ENCODE measurements around the gene RANBP3. TPM values are rescaled to one million over a fixed set of nuclear protein-coding genes. Genes with fewer than 3 reads are reported as not detected.

Gene RANBP3
- total RNA-seq, 3 donors from 2014 or later, result 47.0 to 94.2 (median 60.5) TPM

DNA sequence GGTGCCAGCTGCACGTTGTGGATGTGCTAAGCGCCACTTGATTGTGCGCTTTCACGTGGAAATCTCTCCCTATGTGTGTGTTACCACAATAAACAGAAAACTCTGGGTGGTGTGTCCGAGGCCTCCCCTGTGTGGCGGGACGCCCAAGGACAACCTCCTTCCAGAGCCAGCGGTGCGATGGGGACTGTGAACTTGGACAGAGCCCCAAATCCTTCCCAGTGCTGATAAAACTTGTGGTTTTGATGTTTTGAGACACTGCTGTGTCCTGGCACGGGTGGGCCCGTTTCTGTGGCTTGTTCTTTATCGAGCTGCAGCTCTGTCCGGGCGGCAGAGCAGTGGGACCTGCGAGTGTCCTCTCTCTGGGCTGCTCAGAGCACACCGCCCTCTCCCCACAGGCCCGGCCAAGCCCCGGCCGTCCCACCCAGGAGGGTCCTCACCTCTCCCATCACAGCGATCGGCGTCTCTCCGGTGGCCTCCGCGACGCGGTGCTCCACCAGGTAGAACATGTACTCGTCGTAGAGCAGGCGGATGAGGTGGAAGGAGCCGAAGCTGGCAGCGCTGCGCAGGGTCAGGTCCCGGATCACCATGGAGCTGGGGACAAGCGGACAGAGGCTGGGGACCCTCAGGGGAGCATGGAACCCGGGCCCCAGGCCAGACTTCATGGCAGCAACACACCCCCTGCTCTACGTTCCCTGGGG lies 18.8 kb upstream of the RANBP3 start:
- Histone ChIP-seq H3K4me3 (no peak overlapping the region), H3K4me1 (ENCODE audit: low read depth) (no peaks in the 10 kb centered on the region), H3K36me3 (ENCODE audit: low read depth) (no peaks in the 10 kb centered on the region), H3K9me3 (no peaks in the 10 kb centered on the region)
- TF ChIP-seq, protein P1, sequence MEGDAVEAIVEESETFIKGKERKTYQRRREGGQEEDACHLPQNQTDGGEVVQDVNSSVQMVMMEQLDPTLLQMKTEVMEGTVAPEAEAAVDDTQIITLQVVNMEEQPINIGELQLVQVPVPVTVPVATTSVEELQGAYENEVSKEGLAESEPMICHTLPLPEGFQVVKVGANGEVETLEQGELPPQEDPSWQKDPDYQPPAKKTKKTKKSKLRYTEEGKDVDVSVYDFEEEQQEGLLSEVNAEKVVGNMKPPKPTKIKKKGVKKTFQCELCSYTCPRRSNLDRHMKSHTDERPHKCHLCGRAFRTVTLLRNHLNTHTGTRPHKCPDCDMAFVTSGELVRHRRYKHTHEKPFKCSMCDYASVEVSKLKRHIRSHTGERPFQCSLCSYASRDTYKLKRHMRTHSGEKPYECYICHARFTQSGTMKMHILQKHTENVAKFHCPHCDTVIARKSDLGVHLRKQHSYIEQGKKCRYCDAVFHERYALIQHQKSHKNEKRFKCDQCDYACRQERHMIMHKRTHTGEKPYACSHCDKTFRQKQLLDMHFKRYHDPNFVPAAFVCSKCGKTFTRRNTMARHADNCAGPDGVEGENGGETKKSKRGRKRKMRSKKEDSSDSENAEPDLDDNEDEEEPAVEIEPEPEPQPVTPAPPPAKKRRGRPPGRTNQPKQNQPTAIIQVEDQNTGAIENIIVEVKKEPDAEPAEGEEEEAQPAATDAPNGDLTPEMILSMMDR (IDR thresholded peaks at IDR 0.05), result no peak
- DNase-seq (no peak), ATAC-seq (no peak)
- intact Hi-C loops (cut with DNase I, micrococcal nuclease), result no loop called here

DNA sequence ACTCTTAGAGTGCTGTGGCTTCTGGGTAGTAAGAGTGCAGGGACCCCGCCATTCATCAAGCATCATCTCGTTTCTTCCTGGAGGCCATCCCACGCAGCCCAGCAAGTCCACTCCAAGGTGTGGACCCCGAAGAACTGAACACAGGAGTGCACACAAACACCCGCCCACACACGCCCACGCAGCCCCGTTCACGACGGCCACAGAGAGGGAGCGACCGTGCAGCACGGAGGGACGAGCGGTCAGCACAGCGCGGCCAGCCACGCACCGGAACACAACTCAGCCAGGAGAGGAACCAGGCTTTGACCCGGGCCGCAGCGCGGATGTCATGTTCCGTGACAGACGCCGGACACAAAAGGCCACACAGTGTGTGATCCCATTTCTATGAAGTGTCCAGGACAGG lies 18.2 kb upstream of the RANBP3 start:
- no peaks in the 10 kb centered on the region for H3K9me3 ChIP-seq
- no peaks in the 10 kb centered on the region for H3K4me1 ChIP-seq (ENCODE audit: low read depth)
- intact Hi-C loops (cut with DNase I, micrococcal nuclease), result no loop called here
- DNase-seq (no peak), ATAC-seq (no peak)
- no peak overlapping the region for H3K4me3 ChIP-seq
- TF ChIP-seq, protein P1 (IDR thresholded peaks at IDR 0.05), result no peak
- no peaks in the 10 kb centered on the region for H3K36me3 ChIP-seq (ENCODE audit: low read depth)

DNA sequence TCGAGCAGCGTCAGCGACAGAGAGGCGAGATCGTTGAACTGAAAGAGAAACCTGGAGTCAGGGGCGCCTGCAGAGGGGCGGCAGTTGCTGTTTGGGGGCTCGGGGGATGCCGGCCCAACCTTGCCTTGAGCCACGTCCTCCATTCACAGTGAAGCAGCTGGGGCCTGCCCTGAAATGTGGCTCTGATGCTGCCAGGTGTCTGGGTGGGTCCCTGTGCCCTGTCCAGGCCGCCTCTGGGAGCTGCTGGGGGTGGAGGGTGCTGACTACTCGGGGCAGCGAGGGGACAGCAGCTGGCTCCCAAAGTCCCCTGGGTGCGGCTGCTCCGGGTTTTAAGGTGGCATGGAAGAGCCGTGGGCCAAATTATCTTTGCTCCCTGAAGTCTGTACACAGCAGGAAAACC lies 17.7 kb upstream of the RANBP3 start:
- ATAC-seq (no peak), DNase-seq (no peak)
- no peaks in the 10 kb centered on the region for H3K36me3 ChIP-seq (ENCODE audit: low read depth)
- no peaks in the 10 kb centered on the region for H3K9me3 ChIP-seq
- intact Hi-C loops (cut with DNase I, micrococcal nuclease), result no loop called here
- TF ChIP-seq, protein P1 (IDR thresholded peaks at IDR 0.05), result no peak
- H3K4me3 ChIP-seq, result no peak overlapping the region
- no peaks in the 10 kb centered on the region for H3K4me1 ChIP-seq (ENCODE audit: low read depth)

DNA sequence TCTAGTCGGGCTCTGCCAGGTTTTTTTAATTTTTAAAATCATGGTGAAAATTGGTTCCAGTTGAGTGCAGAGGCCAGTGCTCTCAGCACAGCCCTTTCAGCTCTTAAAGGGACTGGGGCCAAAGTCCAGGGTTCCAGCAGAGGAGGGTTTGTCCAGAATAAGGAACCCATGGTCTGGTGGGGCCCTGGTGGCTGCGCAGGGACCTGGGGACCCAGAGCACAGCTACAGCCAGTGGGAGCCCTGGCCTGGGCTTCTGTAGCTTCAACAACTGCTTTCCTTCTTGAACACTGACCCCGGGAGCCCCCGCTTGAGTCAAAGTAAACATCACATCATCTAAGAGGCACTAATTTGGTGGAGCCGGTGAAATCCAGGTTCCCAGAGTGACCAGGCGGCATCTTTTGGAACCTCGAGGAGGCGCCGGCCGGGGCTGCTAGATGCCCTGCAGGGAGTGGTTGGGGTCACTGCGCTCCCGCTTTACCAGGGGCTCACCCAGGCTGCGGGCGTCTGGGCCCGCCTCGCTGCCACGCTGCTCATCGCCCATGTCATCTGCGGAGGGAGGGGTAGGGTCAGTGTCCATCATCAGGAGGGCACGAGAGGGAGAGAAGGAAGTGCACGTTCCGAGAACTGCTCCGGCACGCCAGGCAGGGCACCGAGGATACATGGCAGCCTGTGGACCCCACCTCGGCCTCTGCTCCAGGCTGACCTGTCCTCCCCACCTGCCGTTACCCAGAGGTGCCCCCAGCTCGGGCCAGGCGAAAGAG lies 16.6 kb upstream of the RANBP3 start:
- ATAC-seq (no peak), DNase-seq (no peak)
- no peaks in the 10 kb centered on the region for H3K9me3 ChIP-seq
- intact Hi-C loops (cut with DNase I, micrococcal nuclease), result no loop called here
- TF ChIP-seq, protein P1 (IDR thresholded peaks at IDR 0.05), result no peak
- no peak overlapping the region for H3K4me3 ChIP-seq
- no peaks in the 10 kb centered on the region for H3K4me1 ChIP-seq (ENCODE audit: low read depth)
- no peaks in the 10 kb centered on the region for H3K36me3 ChIP-seq (ENCODE audit: low read depth)

DNA sequence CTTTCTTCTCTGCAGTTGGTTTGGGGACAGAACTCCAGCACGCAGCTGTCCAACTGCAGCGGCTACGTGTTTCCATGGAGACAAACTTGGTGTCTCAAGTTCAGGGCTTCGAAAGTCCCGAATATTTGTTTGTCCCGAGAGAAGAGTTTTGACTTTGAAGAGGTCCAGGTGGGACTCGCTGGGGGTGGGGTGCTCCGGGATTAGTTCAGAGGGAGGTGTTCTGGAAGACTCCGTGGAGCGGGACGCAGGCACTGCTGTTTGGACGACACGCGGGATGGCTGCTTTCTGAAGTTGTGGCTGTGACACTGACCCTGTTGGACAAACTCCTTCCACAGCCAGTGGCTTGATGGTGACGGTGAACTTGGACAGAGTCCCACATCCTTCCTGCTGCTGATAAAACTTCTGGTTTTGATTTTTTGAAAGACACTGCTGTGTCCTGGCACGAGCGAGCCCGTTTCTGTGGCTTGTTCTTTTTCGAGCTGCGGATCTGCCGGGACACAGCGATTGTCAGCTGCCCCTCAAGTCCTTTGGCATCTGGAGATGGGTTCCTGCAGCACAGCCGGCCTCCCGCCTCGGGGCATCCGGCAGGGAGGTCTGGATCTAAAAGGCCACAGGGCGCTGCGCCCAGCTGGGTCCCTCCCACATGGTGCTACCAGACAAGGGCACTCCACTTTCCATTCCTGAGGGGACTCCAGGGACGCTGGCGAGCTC lies 15.9 kb upstream of the RANBP3 start:
- no peak for DNase-seq
- TF ChIP-seq, protein P1 (IDR thresholded peaks at IDR 0.05), result no peak
- no peaks in the 10 kb centered on the region for H3K36me3 ChIP-seq (ENCODE audit: low read depth)
- intact Hi-C loops (cut with DNase I, micrococcal nuclease), result no loop called here
- H3K4me1 ChIP-seq (ENCODE audit: low read depth), result no peaks in the 10 kb centered on the region
- H3K9me3 ChIP-seq, result no peaks in the 10 kb centered on the region
- H3K4me3 ChIP-seq, result no peak overlapping the region
- no peak for ATAC-seq

Measured in mucosa of descending colon (tissue), 3 donors.